Cardiac fibroblast (primary cell): ENCODE data around the gene KLF1.

Source experiments
- DNase-seq, 2 donors: peaks; one replicate each; pipeline versions ENCODE4 v3.0.0 to v3.0.0-alpha.2; 2010; ENCODE audit warnings: low read depth in 2 of 2
- H3K4me3 ChIP-seq, 2 donors: replicated peaks in 1 of 2; 1 replicate in 1 of 2; 2 replicates in 1 of 2; pipeline ENCODE4 v1.5.1; 2011; ENCODE audit warnings: low read depth in 2 of 2, low read length in 2 of 2, mild to moderate bottlenecking in 2 of 2, moderate library complexity in 1 of 2
- TF ChIP-seq, protein P1 (sequence below): IDR thresholded peaks from one replicate; pipeline ENCODE4 v1.5.1; 2011; ENCODE audit warnings: low read depth, mild to moderate bottlenecking, low read length, inconsistent platforms

The KLF1 gene

DNA sequence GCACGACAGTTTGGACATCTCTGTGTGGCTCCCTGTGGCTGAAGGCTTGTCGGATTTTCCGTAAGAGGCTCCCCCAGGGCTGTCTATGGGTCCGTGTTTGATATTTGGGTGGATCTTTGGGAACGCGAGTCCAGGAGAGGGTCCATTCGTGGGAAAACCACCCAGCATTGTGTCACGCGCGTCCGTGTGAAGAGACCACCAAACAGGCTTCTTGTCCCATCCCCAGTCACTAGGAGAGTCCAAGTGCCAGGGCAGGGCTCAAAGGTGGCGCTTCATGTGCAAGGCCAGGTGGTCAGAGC, 2.4 kb downstream of the KLF1 start:
- DNase-seq: no peak
- no peak overlapping the region for H3K4me3 ChIP-seq
- TF ChIP-seq, protein P1, sequence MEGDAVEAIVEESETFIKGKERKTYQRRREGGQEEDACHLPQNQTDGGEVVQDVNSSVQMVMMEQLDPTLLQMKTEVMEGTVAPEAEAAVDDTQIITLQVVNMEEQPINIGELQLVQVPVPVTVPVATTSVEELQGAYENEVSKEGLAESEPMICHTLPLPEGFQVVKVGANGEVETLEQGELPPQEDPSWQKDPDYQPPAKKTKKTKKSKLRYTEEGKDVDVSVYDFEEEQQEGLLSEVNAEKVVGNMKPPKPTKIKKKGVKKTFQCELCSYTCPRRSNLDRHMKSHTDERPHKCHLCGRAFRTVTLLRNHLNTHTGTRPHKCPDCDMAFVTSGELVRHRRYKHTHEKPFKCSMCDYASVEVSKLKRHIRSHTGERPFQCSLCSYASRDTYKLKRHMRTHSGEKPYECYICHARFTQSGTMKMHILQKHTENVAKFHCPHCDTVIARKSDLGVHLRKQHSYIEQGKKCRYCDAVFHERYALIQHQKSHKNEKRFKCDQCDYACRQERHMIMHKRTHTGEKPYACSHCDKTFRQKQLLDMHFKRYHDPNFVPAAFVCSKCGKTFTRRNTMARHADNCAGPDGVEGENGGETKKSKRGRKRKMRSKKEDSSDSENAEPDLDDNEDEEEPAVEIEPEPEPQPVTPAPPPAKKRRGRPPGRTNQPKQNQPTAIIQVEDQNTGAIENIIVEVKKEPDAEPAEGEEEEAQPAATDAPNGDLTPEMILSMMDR: no peak

DNA sequence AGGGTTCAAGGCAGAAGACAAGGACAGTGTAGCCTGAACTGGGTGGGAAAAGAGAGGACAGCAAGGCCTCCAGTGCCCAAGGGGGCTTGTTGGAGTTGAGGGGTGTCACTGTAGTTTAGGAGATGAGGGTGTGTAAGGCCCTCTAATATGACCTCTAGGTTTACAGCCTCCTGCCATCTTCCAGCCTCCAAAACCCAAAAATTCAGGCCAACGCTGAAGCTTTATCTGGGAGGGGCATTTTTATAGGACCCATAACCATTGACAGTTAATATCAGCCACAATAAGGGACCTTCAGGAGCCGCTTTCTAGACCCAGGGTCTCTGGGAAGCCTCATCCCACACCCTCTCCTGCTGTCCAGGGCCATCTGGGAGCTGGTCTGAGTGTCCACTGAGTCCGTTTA, 2.8 kb downstream of the KLF1 start:
- H3K4me3 ChIP-seq: no peak overlapping the region
- TF ChIP-seq, protein P1: no peak
- DNase-seq: no peak

DNA sequence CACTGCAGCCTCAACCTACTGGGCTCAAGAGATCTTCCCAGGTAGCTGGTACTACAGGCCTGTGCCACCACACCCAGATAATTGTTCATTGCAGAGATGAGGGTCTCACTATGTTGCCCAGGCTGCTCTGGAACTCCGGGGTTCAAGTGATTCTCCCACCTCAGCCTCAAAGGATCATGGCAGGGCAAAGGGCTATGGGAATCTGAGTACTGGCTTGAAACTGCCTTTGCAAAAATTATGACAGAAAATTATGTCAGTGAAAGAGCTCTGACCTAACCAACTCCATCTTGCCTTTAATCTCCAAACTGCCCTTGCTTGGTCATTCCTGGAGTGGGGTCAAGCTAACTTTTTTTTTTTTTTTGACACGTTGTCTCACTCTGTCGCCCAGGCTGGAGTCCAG, 4.4 kb downstream of the KLF1 start:
- TF ChIP-seq, protein P1: no peak
- no peak for DNase-seq
- H3K4me3 ChIP-seq: no peak overlapping the region

DNA sequence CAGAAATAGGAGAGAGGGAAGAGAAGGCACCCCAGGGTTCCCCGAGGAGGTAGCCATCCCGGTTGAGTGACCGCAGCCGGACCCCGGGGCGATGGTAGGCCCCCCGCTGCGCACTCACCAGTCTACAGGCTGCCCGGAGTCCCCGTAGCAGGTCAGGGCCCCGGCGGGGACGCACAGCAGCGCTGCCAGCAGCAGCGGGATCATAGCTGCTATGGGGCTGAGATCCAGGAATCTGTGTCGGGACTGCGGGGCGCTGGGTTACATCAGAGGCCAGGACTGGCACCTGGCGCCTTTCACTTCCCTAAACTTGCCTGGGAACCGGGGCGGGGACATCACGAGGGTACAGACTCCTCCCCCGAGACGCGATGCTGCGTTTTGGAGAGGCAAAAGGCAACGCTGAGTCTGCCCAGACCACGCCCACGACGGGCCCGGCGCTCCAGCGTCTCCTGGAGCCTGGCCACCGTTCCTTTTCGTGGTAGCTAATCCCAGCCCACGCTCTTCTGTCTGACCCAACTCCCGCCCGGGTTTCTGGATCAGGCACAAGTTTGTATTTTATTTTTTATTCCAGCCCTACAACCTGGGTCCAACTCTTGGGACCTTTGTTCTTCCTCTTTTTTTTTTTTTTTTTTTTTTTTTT, 5.7 kb downstream of the KLF1 start, which contains the start of gene DNASE2:
Gene DNASE2, minus strand, starts transcription at position 278 of the 637 bp plus-strand sequence. Its CDS starts 74 bp downstream, at position 204.
- peak within 1 kb of the TSS; percentile 77 to 89 for H3K4me3 ChIP-seq
- peak; percentile 93 to 96 for DNase-seq
- TF ChIP-seq, protein P1: no peak

DNA sequence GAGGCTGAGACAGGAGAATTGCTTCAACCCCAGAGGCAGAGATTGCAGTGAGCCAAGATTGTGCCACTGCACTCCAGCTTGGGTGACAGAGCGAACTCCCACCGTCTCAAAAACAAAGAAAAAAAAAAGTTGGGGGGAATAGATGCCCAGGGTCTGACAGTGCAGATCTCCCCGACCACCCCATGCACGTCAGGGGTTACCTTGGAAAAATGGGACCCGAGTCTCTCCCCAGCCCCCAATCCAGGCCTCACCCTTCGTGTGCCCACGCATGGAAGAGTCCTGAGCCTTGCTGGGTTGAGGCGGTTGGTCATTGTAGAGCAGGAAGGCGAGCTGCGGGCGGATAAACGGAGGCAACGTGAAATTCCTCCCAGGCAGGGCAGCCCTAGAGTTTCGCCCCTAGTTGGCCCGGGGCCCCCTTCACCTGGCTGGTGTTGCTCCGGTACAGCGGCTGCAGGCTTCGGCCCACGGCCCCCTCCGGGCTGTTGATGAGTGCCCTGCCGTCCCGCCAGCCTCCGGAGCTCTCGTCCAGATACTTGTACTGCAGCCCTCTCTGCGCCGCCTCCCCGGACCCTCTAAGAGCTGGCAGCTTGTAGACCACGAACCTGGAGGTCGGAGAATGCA, 6.3 kb downstream of the KLF1 start:
- TF ChIP-seq, protein P1: no peak
- DNase-seq: peak; percentile 21 to 38
- H3K4me3 ChIP-seq: peak overlapping the region; percentile 77 to 89

DNA sequence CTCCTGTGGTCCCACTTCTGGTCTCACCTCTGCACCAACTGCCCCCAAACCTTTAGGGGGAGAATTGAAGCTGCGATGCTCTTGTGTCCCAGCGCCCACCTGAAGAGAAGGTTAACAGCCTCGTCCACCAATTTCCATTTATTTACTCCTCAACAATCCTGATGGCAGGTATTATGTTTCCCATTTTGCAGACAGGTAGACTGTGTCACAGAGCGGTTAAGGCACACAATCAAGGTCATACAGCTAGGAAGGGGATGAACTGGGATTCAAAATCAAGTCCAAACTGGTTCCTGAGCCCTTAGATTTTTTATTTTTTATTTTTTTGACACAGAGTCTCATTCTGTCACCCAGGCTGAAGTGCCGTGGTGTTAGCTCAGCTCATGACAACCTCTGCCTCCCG, 11.9 kb downstream of the KLF1 start:
- DNase-seq: no peak
- TF ChIP-seq, protein P1: no peak
- H3K4me3 ChIP-seq: no peak overlapping the region
